GM12878 (cell line): ENCODE data around the gene EHF. TPM values are rescaled to one million over a fixed set of nuclear protein-coding genes. Genes with fewer than 3 reads are reported as not detected.

Experiments used
- ATAC-seq: fragments of 200-7000 bp; cut with Tn5 transposase; 3 replicates; pipeline ENCODE4 v1.9.1; 2020; ENCODE audit warnings: mild to moderate bottlenecking, moderate library complexity
- BruUV-seq: library from RNA; stranded (reverse); fragments of 400-500 nt; replicated peaks from 2 replicates; lab custom pipeline; 2021; lab: Mats Ljungman, UMichigan
- CTCF ChIA-PET: fragments of 300-600 bp; sonication (Branson Sonifier 250); formaldehyde crosslinking; extraction: SDS; loops from one replicate; lab custom pipeline; 2021; ENCODE audit warnings: inconsistent platforms; lab: Yijun Ruan, JAX
- POLR2A ChIA-PET: fragments of 350-600 bp; formaldehyde crosslinking; extraction: SDS; loops from one replicate; lab custom pipeline; 2021; ENCODE audit warnings: inconsistent platforms; lab: Charles Lee
- RAD21 ChIA-PET: fragments of 300-600 bp; sonication (Branson Sonifier 250); formaldehyde crosslinking; loops from one replicate; lab custom pipeline; 2023; ENCODE audit warnings: antibody characterized with exemption; ENCODE audit not compliant: unreplicated experiment; lab: Charles Lee
- SMC1A ChIA-PET: fragments of 300-600 bp; sonication (Branson Sonifier 250); formaldehyde crosslinking; loops from one replicate; lab custom pipeline; 2023; ENCODE audit not compliant: unreplicated experiment, uncharacterized antibody; lab: Charles Lee
- DNase-seq: peaks from one replicate; pipeline ENCODE4 v3.0.0-alpha.2; 2011; ENCODE audit warnings: low read depth, low spot score
- FAIRE-seq: peaks from 3 replicates; lab custom pipeline; 2011; peaks lifted over from hg19 to GRCh38; lab: Jason Lieb, UNC
- H2AFZ ChIP-seq: 2 replicates; pipeline ENCODE4 v1.6.0; 2011; ENCODE audit warnings: low read depth, low read length, control low read depth; ENCODE audit not compliant: control insufficient read depth
- H3K27ac ChIP-seq: 2 replicates; pipeline ENCODE4 v1.5.1; 2011; ENCODE audit warnings: control low read depth; ENCODE audit not compliant: control insufficient read depth, insufficient read depth
- H3K27me3 ChIP-seq, 2 experiments: replicated peaks in 1 of 2; 2 replicates each; pipeline versions ENCODE4 v1.6.0 to v1.6.1; 2011; ENCODE audit warnings: low read length in 1 of 2; ENCODE audit not compliant: control insufficient read depth in 2 of 2, insufficient read depth in 2 of 2
- H3K36me3 ChIP-seq, 2 experiments: 2 replicates each; pipeline ENCODE4 v1.5.1; 2011; ENCODE audit warnings: low read length in 1 of 2; ENCODE audit not compliant: control insufficient read depth in 2 of 2, insufficient read depth in 2 of 2
- H3K4me1 ChIP-seq: 2 replicates; pipeline ENCODE4 v1.6.1; 2011; ENCODE audit warnings: mild to moderate bottlenecking, low read length, moderate library complexity, mixed read lengths; ENCODE audit not compliant: control insufficient read depth, insufficient read depth
- H3K4me2 ChIP-seq: 2 replicates; pipeline ENCODE4 v1.6.0; 2011; ENCODE audit warnings: control low read depth; ENCODE audit not compliant: control insufficient read depth, insufficient read depth
- H3K4me3 ChIP-seq: fragments of 200-600 bp; sonication (generic); 2 replicates; pipeline ENCODE4 v1.5.1; 2016
- H3K79me2 ChIP-seq: 2 replicates; pipeline ENCODE4 v1.6.0; 2011; ENCODE audit warnings: low read length; ENCODE audit not compliant: control insufficient read depth, insufficient read depth
- H3K9ac ChIP-seq: 2 replicates; pipeline ENCODE4 v1.8.0; 2011; ENCODE audit warnings: low read length, control low read depth, mixed read lengths; ENCODE audit not compliant: control insufficient read depth, insufficient read depth
- H3K9me3 ChIP-seq: replicated peaks from 3 replicates; pipeline ENCODE4 v1.5.1; 2011; ENCODE audit warnings: mild to moderate bottlenecking, low read length; ENCODE audit not compliant: control insufficient read depth, insufficient read depth
- H4K20me1 ChIP-seq: 2 replicates; pipeline ENCODE4 v1.6.0; 2011; ENCODE audit not compliant: control insufficient read depth, insufficient read depth
- ATF7 ChIP-seq: fragments of 450-650 bp; IDR thresholded peaks from 2 replicates; pipeline ENCODE4 v1.6.1; 2016; ENCODE audit warnings: low read depth, mild to moderate bottlenecking
- BCL11A ChIP-seq: IDR thresholded peaks from 2 replicates; pipeline ENCODE4 v1.6.1; 2011; ENCODE audit warnings: low read depth, low read length
- ETV6 ChIP-seq, 2 experiments: fragments of 450-650 bp in 1 of 2; IDR thresholded peaks in 1 of 2; conservative IDR thresholded peaks in 1 of 2; 2 replicates each; pipeline ENCODE4 v1.6.1; 2014; ENCODE audit warnings: antibody characterized with exemption in 1 of 2, borderline replicate concordance in 1 of 2, low read depth in 1 of 2, mild to moderate bottlenecking in 1 of 2, moderate library complexity in 1 of 2
- MAX ChIP-seq: IDR thresholded peaks from 2 replicates; pipeline ENCODE4 v1.6.1; 2012; ENCODE audit warnings: low read depth, low read length, improper control_type of control experiment
- MEF2B ChIP-seq: fragments of 450-650 bp; IDR thresholded peaks from 2 replicates; pipeline ENCODE4 v1.6.1; 2018; ENCODE audit warnings: mild to moderate bottlenecking, moderate library complexity; ENCODE audit not compliant: partially characterized antibody, poor library complexity, severe bottlenecking
- NBN ChIP-seq: fragments of 450-650 bp; IDR thresholded peaks from 2 replicates; pipeline ENCODE4 v1.6.1; 2016
- NFYA ChIP-seq: IDR thresholded peaks from 2 replicates; pipeline ENCODE4 v1.6.1; 2011; ENCODE audit warnings: low read depth, mild to moderate bottlenecking, low read length, improper control_type of control experiment, borderline replicate concordance
- NR2C1 ChIP-seq: fragments of 450-650 bp; IDR thresholded peaks from 2 replicates; pipeline ENCODE4 v1.6.1; 2017; ENCODE audit warnings: antibody characterized with exemption, mild to moderate bottlenecking, moderate library complexity
- POLR2AphosphoS2 ChIP-seq: IDR thresholded peaks from 2 replicates; pipeline ENCODE4 v1.6.1; 2011; ENCODE audit warnings: low read depth, mild to moderate bottlenecking, low read length, improper control_type of control experiment, moderate library complexity
- POU2F2 ChIP-seq: IDR thresholded peaks from 3 replicates; pipeline ENCODE4 v1.6.1; 2011; ENCODE audit warnings: low read depth, mild to moderate bottlenecking, low read length, borderline replicate concordance
- RAD51 ChIP-seq: fragments of 450-650 bp; IDR thresholded peaks from 2 replicates; pipeline ENCODE4 v1.6.1; 2016; ENCODE audit warnings: moderate library complexity, mild to moderate bottlenecking, inconsistent platforms
- SMC3 ChIP-seq: IDR thresholded peaks from 2 replicates; pipeline ENCODE4 v1.6.1; 2011; ENCODE audit warnings: low read length, improper control_type of control experiment, borderline replicate concordance
- TCF7 ChIP-seq: IDR thresholded peaks from 2 replicates; pipeline ENCODE4 v1.6.1; 2014; ENCODE audit warnings: antibody characterized with exemption, borderline replicate concordance
- ZNF384 ChIP-seq: IDR thresholded peaks from 2 replicates; pipeline ENCODE4 v1.6.1; 2012; ENCODE audit warnings: low read depth, mild to moderate bottlenecking, low read length, improper control_type of control experiment, borderline replicate concordance
- WGBS: methylation state at CpG from one replicate; pipeline ENCODE4 v1.1.6; 2016; ENCODE audit warnings: low lambda C conversion rate; ENCODE audit not compliant: insufficient replicate concordance, insufficient coverage; ENCODE audit errors: missing lambda C conversion rate; 5-methylcytosine and 5-hydroxymethylcytosine counted together
- in situ Hi-C: fragments of 300-500 bp; cut with MboI; formaldehyde crosslinking; loops from 9 replicates; pipeline ENCODE4 v1.14.3; 2018; ENCODE audit warnings: mixed read lengths
- intact Hi-C: fragments of 100-400 bp; cut with micrococcal nuclease; formaldehyde crosslinking; loops from one replicate; pipeline ENCODE4 v1.14.2; 2022; ENCODE audit not compliant: unreplicated experiment
- polyA plus RNA-seq, 11 experiments: library from polyadenylated mRNA; depleted of rRNA in 4 of 11; unstranded in 6 of 11; stranded (reverse) in 5 of 11; fragments of >200 nt; fragmentation: Nextera tagmentation in 4 of 11; fragmentation: Illumina TruSeq in 1 of 11; extraction: Ambion mirVana in 4 of 11; extraction: Trizol in 1 of 11; gene quantifications; 1 replicate in 1 of 11; 2 replicates in 10 of 11; pipeline versions ENCODE4 v1.2.1 to v1.2.3, GENCODE V29; 2011 to 2016; ENCODE audit warnings: inconsistent platforms in 2 of 11, missing spikeins in 2 of 11, low read depth in 1 of 11
- total RNA-seq, 4 experiments: library from RNA; depleted of rRNA in 3 of 4; stranded (reverse); fragments of >200 nt in 3 of 4; fragmentation: Illumina TruSeq in 1 of 4; extraction: Trizol in 1 of 4; gene quantifications; 2 replicates each; pipeline versions ENCODE4 v1.2.1 to v1.2.3, GENCODE V29; 2013 to 2021

Gene EHF
- total and polyA plus RNA-seq, 10 of the 15 experiments (the other 5 are each of a cell fraction or from before 2014, with no cell fraction given) = 0.04 to 0.33 (median 0.06) TPM; not detected in 6

- TF ChIP-seq TCF7 (no peak), POU2F2 (no peak), ATF7 (no peak)
- intact Hi-C loops = loop anchor here (5.0 kb wide), 2 partner anchors 67 to 807 kb away; no protein-coding TSS in a partner anchor
- Histone ChIP-seq H2AFZ (no peak overlapping the region), H3K36me3 (no peaks in the 10 kb centered on the region), H3K4me2 (no peak overlapping the region), H3K9ac (no peak overlapping the region), H3K9me3 (no peaks in the 10 kb centered on the region), H3K79me2 (no peaks in the 10 kb centered on the region), H3K4me3 (no peak overlapping the region), H3K27ac (no peak overlapping the region), H3K4me1 (no peaks in the 10 kb centered on the region), H4K20me1 (no peaks in the 10 kb centered on the region), H3K27me3 (no peaks in the 10 kb centered on the region; a peak in 2 of 4 replicates)
- CTCF ChIA-PET = interaction anchor here (0.8 to 4.1 kb wide), 27 partner anchors 14 to 900 kb away, joined by 3 to 50 read pairs (median 4); partner anchors contain the start of genes ELF5 and PDHX
- 4% methylated on average over 2 of the region's 2 CpGs for WGBS
- ATAC-seq (no peak), FAIRE-seq (no peak), DNase-seq (no peak)
- POLR2A ChIA-PET = no interaction called here
- in situ Hi-C loops = loop anchor here (5.0 to 10.0 kb wide), 2 partner anchors 307 to 829 kb away; partner anchors contain the start of gene SLC1A2
- RAD21 ChIA-PET = interaction anchor here (0.9 to 3.9 kb wide), 7 partner anchors 304 to 900 kb away, joined by 3 to 20 read pairs (median 5); no protein-coding TSS in a partner anchor
- BruUV-seq = no TSS peak
- SMC1A ChIA-PET = interaction anchor here (0.6 to 3.1 kb wide), 22 partner anchors 9 to 810 kb away, joined by 3 to 17 read pairs (median 4); no protein-coding TSS in a partner anchor
Observed at GRCh38 chr11:34585304-34585734, 35.6 kb upstream of the EHF start.

- POLR2A ChIA-PET = interaction anchor here (0.5 kb wide), 1 partner anchor 50 kb away, joined by 3 read pairs; no protein-coding TSS in a partner anchor
- H3K27ac ChIP-seq = no peak overlapping the region
- in situ Hi-C loops (loop anchor here (5.0 to 10.0 kb wide), 2 partner anchors 306 to 829 kb away; partner anchors contain the start of gene SLC1A2), intact Hi-C loops (loop anchor here (1.0 to 5.0 kb wide), 4 partner anchors 66 to 806 kb away; no protein-coding TSS in a partner anchor)
- H3K4me3 ChIP-seq = no peak overlapping the region
- no peak overlapping the region for H3K9ac ChIP-seq
- 1% methylated on average over 4 of the region's 4 CpGs for WGBS
- ATAC-seq (peak; percentile 91), FAIRE-seq (peak; percentile 84), DNase-seq (peak; percentile 20)
- H3K27me3 ChIP-seq = no peaks in the 10 kb centered on the region; a peak in 2 of 4 replicates
- 0 out of 2 replicates have a peak overlapping the region, but pooled peaks have one; percentile 5 for H3K4me2 ChIP-seq
- SMC1A ChIA-PET = interaction anchor here (0.6 to 3.1 kb wide), 31 partner anchors 10 to 809 kb away, joined by 3 to 17 read pairs (median 3); no protein-coding TSS in a partner anchor
- H2AFZ ChIP-seq = no peak overlapping the region
- no peaks in the 10 kb centered on the region for H3K79me2 ChIP-seq
- no peaks in the 10 kb centered on the region for H3K9me3 ChIP-seq
- RAD21 ChIA-PET = interaction anchor here (0.9 to 3.9 kb wide), 8 partner anchors 304 to 899 kb away, joined by 3 to 20 read pairs (median 4); no protein-coding TSS in a partner anchor
- no peaks in the 10 kb centered on the region for H3K36me3 ChIP-seq
- no peaks in the 10 kb centered on the region for H3K4me1 ChIP-seq
- BruUV-seq = no TSS peak
- CTCF ChIA-PET = interaction anchor here (0.8 to 4.1 kb wide), 32 partner anchors 15 to 899 kb away, joined by 3 to 50 read pairs (median 4); partner anchors contain the start of genes ELF5 and PDHX
- H4K20me1 ChIP-seq = no peaks in the 10 kb centered on the region
- TF ChIP-seq NBN (no peak), SMC3 (peak; percentile 82), ZNF384 (no peak), POLR2AphosphoS2 (no peak), ETV6 (conservative IDR thresholded peaks at IDR 0.05 in 1 of 2, IDR thresholded peaks at IDR 0.05 in 1 of 2; ENCODE audit: borderline replicate concordance in 1 of 2, low read depth in 1 of 2) (no peak), RAD51 (no peak), MEF2B (no peak), BCL11A (0 out of 2 replicates have a peak, but pooled peaks have one; percentile 41), MAX (no peak), NR2C1 (no peak), NFYA (no peak)
Observed at GRCh38 chr11:34585735-34586487, 35.0 kb upstream of the EHF start.
